ENCODE results near the gene RTRAF. TPM values are rescaled to one million over a fixed set of nuclear protein-coding genes. Genes with fewer than 3 reads are reported as not detected.
A peak's percentile ranks its signal among the peaks of the same experiment; 100 is the strongest.

RTRAF gene
- total and polyA plus RNA-seq, 10 of the 15 experiments (the other 5 are each of a cell fraction or from before 2014, with no cell fraction given): 248 to 540 (median 368) TPM

GRCh38 chr14:52042371-52043289, 53.3 kb downstream of the RTRAF start (continued):
- TF ChIP-seq USF1 (IDR thresholded peaks at IDR 0.05; ENCODE audit: borderline replicate concordance, extremely low read length, insufficient read depth, low read depth, low read length) (no peak), ZSCAN29 (IDR thresholded peaks at IDR 0.05) (no peak), EZH2 (IDR thresholded peaks at IDR 0.05; ENCODE audit: borderline replicate concordance, control insufficient read depth, low read depth, low read length) (no peak), SUZ12 (IDR thresholded peaks at IDR 0.05; ENCODE audit: unreplicated experiment) (no peak), ZNF24 (IDR thresholded peaks at IDR 0.05) (no peak), IRF4 (IDR thresholded peaks at IDR 0.05; ENCODE audit: low read depth, low read length) (no peak), GATAD2B (conservative IDR thresholded peaks at IDR 0.05; ENCODE audit: low read depth) (no peak), SREBF2 (IDR thresholded peaks at IDR 0.05; ENCODE audit: low read length) (no peak)

GRCh38 chr14:52043690-52044089, 54.3 kb downstream of the RTRAF start:
- Histone ChIP-seq H3K79me2 (ENCODE audit: control insufficient read depth, insufficient read depth, low read length) (no peaks in the 10 kb centered on the region), H2AFZ (ENCODE audit: control insufficient read depth, low read depth, low read length) (no peak overlapping the region), H4K20me1 (ENCODE audit: control insufficient read depth, insufficient read depth) (no peaks in the 10 kb centered on the region), H3K4me1 (ENCODE audit: control insufficient read depth, insufficient read depth, low read length) (no peaks in the 10 kb centered on the region), H3K27me3 (replicated peaks in 1 of 2; ENCODE audit: control insufficient read depth in 2 of 2, insufficient read depth in 2 of 2, low read length in 1 of 2) (peaks cover 0 to 4% of the 10 kb centered on the region in 2 experiments; a peak in 2 of 4 replicates), H3K9ac (ENCODE audit: control insufficient read depth, insufficient read depth, low read length) (no peak overlapping the region), H3K4me2 (ENCODE audit: control insufficient read depth, insufficient read depth) (no peak overlapping the region), H3K36me3 (ENCODE audit: control insufficient read depth in 2 of 2, insufficient read depth in 2 of 2, low read length in 1 of 2) (no peaks in the 10 kb centered on the region), H3K9me3 (replicated peaks; ENCODE audit: control insufficient read depth, insufficient read depth, low read length) (no peaks in the 10 kb centered on the region), H3K4me3 (no peak overlapping the region), H3K27ac (ENCODE audit: control insufficient read depth, insufficient read depth) (no peak overlapping the region)
- DNase-seq (ENCODE audit: low read depth, low spot score) (no peak), FAIRE-seq (no peak), ATAC-seq (peak; percentile 84)
- intact Hi-C loops (cut with micrococcal nuclease; ENCODE audit: unreplicated experiment): no loop called here
- ChIA-PET RAD21 (ENCODE audit: unreplicated experiment) (no interaction called here), SMC1A (ENCODE audit: uncharacterized antibody, unreplicated experiment) (interaction anchor here (0.8 to 1.6 kb wide), 2 partner anchors 216 to 221 kb away, joined by 3 read pairs; no protein-coding TSS in a partner anchor), CTCF (interaction anchor here (0.7 to 1.8 kb wide), 4 partner anchors 28 to 87 kb away, joined by 3 to 6 read pairs (median 3); no protein-coding TSS in a partner anchor), POLR2A (no interaction called here)
- 8% methylated on average over 5 of the region's 5 CpGs for WGBS (ENCODE audit: insufficient coverage, insufficient replicate concordance, low lambda C conversion rate, missing lambda C conversion rate)
- no TSS peak for BruUV-seq (replicated peaks)
- TF ChIP-seq RAD21 (IDR thresholded peaks at IDR 0.05; ENCODE audit: insufficient read depth, low read depth, low read length) (0 out of 2 replicates have a peak, but pooled peaks have one; percentile 19), RFX5 (IDR thresholded peaks at IDR 0.05; ENCODE audit: low read depth, low read length) (no peak), CTCF (IDR thresholded peaks at IDR 0.05 in 2 of 3, conservative IDR thresholded peaks at IDR 0.05 in 1 of 3; ENCODE audit: control insufficient read depth in 2 of 3, extremely low read depth in 1 of 3, insufficient read depth in 1 of 3, low read depth in 3 of 3, low read length in 3 of 3) (peak; percentile 39 to 50 (median 48); a peak in 4 of 6 replicates), SMC3 (IDR thresholded peaks at IDR 0.05; ENCODE audit: borderline replicate concordance, low read length) (peak; percentile 52), MEF2A (IDR thresholded peaks at IDR 0.05; ENCODE audit: insufficient read depth, low read depth, low read length) (no peak)
- in situ Hi-C loops (cut with MboI): loop anchor here (10.0 kb wide), 1 partner anchor 231 kb away; no protein-coding TSS in a partner anchor
